ELR (cell line): ENCODE measurements around the gene DMAP1.
A peak's percentile ranks its signal among the peaks of the same experiment; 100 is the strongest.

Experiments used
- DNase-seq: peaks from one replicate; pipeline ENCODE4 v3.0.0-alpha.2; 2015; ENCODE audit warnings: low read depth

Gene DMAP1

GRCh38 chr1:44229435-44230167 is 16.3 kb downstream of the DMAP1 start:
- DNase-seq = no peak

- DNase-seq = no peak
These were observed 17.5 kb downstream of the DMAP1 start for GRCh38 chr1:44230796-44231195.

DNA sequence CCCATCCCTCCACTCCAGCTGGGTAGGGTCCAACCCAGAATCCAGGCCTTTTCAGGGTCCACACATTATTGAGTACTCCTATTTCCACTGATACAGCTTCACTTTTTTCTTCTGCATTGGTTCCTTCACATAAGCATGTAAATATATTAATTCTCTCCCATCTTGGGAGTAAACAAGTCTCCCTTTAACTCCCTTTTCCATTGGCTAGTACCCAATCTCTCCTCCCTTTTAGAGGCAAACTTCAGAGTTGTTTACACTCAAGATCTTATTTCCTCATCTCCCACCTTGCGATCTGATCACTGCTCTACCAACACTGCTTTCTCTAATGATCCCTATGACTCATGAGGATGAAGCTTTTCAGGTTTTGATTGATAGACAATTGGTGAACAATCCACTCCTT is 20.3 kb downstream of the DMAP1 start:
- DNase-seq = no peak

GRCh38 chr1:44235808-44236207 is 22.5 kb downstream of the DMAP1 start:
- DNase-seq = no peak

- DNase-seq = no peak
These were observed 23.4 kb downstream of the DMAP1 start for GRCh38 chr1:44236490-44237272.

- DNase-seq = peak; percentile 65
These were observed 24.6 kb downstream of the DMAP1 start for GRCh38 chr1:44237721-44238457.

- no peak for DNase-seq
These were observed 25.4 kb downstream of the DMAP1 start for GRCh38 chr1:44238660-44239059.

DNA sequence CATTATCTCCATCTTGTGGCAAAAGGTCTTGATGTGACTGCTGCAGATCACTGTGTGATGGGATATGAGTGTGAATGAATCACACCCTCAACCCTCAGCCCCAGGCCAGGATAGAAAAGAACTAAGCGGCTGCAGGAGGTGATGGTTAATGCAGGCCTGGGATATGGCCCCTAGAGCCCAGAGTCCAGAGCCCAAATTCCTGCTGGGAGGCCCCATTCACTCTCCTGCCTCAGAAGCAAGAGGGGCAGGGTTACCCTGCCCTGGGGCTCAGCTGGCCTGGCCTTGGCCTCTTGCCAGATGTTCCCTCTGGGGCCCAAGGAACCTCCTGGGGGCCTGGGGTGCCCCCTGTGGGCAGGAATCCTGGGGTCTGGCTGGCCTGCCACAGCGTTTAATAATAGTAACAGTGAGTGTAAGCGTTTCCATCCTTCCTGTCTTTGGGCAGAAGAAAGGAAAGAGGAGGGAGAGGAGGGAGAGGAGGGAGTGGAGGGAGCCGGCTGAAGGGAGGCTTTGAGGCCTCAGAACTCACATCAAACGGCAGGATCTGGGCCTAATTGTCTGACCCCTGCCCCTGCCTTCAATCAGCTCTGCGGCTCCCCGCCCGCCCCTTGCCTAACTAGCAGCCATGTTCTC is 26.2 kb downstream of the DMAP1 start:
- DNase-seq = peak; percentile 82

DNA sequence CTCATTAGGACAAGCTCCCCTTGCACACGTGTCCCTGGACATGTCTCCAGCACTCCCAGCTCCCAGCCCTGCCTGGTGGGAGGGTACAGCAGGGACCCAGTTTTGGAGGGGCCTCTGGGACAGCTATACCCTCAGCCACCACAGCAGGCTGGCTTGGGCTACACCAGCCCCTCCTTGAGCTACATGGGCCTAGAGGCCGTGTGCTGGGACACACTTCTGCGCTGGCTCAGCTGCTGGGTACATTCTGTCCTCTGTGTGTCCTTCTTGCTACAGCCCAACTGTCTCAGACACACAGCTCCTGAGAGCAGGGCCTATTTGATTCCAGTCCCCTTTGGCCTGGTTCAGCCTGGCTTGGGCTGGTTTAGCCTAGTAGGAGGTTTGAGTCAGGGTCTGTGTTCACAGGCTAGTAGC is 26.7 kb downstream of the DMAP1 start:
- DNase-seq = no peak

GRCh38 chr1:44240802-44241671 is 27.8 kb downstream of the DMAP1 start:
- no peak for DNase-seq

DNA sequence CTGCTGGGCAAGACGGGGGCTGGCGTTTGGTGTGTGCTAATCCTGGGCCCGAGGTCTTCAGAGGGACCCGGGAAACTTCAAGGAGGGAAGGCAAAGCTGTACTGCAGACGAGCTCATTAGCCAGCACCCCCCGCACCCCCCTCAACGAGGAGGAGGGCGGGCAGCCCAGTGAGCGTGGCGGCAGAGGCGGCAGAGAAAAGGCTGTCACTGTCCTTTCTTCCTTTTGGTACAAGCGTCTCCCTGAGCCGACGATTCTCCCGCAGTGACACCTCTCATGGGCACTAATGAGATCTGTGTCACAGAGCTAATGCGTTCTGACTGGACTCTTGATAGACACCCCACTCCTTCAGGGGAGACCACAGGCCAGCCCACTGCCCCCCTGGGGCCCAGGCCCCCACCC is 29.5 kb downstream of the DMAP1 start:
- no peak for DNase-seq

DNA sequence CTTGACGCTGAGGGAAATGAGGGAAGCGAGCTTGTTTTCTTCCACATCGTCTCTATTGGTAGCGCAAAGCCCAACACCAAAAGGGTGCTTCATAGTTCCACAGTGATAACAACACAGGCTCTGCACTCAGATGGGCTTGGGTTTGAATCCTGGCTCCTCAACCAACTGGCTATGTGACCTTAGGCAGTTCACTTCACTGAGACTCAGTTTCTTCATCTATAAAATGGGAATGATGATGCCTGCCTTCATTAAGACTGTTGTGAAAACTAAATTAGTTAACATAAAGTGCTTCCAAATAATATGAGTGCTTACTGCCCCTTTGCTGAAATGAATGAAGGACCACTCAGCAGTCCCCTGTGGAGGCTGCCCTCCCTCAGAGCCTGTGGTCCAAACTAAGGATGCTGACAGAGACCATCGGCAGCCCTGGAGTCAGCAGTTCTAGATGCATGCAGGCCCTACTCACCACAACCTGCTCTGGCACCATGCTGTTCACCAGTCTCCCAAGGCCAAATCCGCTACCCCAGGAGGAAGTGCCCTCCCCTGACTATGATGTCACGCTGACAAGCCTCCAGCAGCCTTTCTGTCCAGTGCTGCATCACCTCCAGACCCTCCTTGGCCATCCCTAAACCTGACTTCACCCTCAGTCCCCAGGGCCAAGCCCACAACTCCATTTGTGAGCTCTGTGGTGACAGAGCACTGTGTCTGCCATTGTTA is 30.7 kb downstream of the DMAP1 start:
- no peak for DNase-seq

DNA sequence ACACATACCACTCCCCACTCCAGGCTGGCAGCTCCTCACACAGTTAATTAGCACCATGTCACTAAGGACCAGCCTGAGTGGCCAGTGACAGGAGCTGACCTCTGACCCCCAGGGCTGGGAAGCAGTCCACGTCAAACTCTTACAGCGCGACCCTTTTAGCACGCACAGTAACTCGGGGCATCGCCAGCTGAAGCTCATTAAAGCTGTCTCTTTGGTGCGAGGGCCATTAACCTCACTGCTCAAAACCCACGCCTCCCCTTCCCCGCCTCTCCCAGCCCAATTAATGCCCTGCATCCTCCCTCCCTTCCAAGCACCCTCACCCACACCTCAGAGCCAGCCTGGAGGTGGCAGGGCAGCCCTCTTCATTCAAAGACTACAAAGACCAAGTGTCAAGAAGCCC is 31.7 kb downstream of the DMAP1 start:
- DNase-seq = no peak

DNA sequence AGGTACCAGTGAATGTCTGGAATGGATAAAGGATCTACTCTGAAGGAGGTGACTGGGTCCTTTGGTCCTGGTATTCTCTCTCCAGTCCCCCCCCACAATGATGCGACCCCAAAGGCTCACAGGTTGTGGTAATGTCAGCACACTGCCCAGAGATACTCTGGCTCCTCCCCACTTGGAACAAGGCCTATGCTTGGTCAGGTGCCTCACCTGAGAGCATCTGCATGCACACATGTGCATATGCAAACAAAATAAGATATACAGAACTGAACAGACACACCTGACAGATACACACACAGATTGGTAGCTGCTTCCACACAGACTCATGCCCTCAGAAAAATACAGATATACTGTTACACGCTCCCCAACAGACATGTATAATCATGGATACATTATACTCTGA is 33.5 kb downstream of the DMAP1 start:
- no peak for DNase-seq

GRCh38 chr1:44249543-44249942 is 36.3 kb downstream of the DMAP1 start:
- DNase-seq = no peak

DNA sequence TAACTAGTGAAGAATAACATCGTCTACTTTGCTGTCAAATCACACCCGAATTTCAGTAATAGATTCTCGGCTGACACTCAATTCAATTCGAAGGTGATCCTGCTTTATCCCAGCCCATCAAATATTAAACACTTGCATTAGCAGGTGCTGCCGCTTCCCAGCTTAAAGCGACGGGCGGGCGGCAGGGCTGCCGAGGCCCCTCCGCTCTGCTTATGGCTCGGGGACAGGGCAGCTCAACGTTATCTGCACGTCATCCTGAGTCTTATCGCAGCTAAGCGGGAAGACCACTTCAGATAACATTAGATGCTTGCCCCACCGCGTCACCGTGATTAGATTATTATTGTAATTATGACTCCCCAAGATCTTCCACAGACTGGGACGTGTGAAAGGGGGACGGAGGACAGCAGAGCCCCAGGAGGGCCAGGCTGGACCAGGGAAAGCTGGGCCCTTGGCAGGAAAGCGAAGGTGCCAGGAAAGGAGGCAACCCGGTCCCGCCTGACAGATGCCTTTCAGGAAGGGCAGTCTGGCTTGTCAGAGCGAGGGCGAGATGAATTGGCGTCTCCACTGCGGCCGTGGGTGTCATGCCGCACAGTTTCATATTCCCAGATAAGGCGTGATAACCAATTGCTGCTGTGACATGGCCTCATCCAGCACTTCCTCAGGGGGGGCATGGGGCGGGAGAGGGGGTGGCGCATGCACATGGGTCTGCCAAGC is 37.0 kb downstream of the DMAP1 start:
- no peak for DNase-seq

DNA sequence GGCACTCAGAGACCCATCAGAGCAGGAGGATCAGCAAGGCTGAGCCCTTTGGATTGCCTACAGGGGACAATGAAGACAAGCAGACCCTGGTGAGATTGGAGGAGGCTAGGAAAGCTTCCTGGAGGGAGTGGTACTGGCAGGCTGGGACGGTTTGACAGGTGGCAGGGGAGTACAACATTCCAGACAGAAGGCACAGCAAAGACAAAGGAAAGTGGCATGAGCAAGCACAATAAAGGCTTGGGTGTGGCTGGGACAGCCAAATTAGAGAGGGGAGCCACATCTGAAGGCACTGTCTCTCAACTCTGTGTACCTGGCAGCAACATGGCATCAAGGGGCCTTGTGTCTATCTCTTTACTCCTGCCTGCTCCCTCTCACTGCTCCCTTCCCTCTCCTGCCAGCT is 38.2 kb downstream of the DMAP1 start:
- DNase-seq = no peak

DNA sequence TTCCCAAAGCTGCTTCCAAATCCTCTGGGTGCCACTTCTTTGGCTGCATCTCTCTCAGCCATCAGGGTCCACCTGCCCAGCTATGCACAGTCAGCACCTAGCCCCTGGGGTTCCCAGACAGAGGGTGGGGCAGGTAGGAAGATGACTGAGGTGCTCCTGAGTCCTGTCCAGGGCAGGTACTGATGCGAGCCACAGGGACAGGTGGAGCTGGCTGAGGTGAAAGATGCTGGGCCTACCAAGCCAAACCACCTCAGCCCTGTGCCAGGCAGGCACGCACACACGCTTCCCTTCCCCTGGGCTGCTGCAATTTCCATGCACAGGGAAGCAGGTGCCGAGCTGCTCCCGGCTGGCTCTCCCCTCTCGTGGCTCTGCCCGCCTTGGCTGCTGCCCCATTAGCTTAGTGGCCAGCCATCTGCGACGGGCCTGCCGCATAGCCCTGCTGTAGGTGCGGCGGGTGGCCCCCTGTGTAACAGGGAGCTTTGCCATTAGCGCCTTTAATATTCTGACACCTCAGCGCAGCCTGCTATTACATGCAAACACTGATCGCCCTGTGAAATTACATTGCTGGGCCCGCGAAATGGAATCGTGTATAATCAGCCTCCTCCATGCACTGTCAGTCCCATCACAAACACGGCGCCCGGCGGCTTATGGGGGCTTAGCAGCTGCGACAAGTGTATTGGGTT is 38.9 kb downstream of the DMAP1 start:
- no peak for DNase-seq

- DNase-seq = no peak
These were observed 41.2 kb downstream of the DMAP1 start for GRCh38 chr1:44254392-44254910.
